ENCODE measurements around the gene MAP3K19. TPM values are rescaled to one million over a fixed set of nuclear protein-coding genes. Genes with fewer than 3 reads are reported as not detected.

The MAP3K19 gene
- polyA plus RNA-seq, 1 donor (not counting 4 experiments of a cell fraction or from before 2014, with no cell fraction given), result not detected

DNA sequence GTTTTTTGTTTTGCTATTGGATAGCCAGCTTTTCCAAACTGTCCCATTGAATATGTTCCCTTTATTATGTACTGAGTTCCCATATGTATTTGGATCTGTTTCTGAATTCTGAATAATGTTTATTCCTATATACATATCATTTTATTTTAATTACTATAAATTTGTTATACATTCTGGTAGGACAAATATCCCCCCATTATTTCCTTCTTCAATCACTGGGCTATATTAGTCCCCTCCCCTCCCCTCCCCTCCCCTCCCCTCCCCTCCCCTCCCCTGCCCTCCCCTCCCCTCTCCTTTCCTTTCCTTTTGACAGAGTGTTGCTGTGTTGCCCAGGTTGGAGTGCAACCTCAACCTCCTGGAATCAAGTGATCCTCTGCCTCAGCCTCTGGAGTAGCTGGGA lies 31.2 kb upstream of the MAP3K19 start:
- no peak for DNase-seq (ENCODE audit: low read depth, low spot score)

DNA sequence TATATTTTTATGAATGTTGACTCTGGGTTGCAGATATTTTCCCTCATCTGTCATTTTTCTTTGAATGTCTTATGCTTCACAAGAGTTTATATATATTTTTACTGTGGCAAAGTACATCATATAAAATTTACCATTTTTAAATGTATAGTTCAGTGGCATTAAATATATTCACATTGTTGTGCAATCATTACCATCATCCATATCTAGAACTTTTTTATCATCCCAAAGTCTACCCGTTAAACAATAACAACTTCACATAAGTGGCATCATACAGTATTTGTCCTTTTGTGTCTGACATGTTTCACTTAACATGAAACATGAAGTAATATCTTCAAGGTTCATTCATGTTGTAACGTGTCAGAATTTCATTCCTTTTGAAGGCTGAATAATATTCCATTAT lies 29.3 kb upstream of the MAP3K19 start:
- peaks cover 2% of the 10 kb centered on the region for H4K20me1 ChIP-seq (ENCODE audit: control insufficient read depth, extremely low read depth, insufficient read depth, low read length)
- H3K9me3 ChIP-seq (ENCODE audit: control insufficient read depth, low read depth, low read length), result peaks cover 5% of the 10 kb centered on the region
- no peak overlapping the region for H3K4me2 ChIP-seq (ENCODE audit: control insufficient read depth, extremely low read depth, insufficient read depth, low read depth, low read length)
- H3K36me3 ChIP-seq (ENCODE audit: control insufficient read depth in 2 of 2, extremely low read depth in 1 of 2, insufficient read depth in 2 of 2, low read length in 2 of 2), result peaks cover 3 to 7% of the 10 kb centered on the region in 2 experiments
- H3K27me3 ChIP-seq (ENCODE audit: control insufficient read depth, extremely low read depth, insufficient read depth, low read length), result no peaks in the 10 kb centered on the region
- no peaks in the 10 kb centered on the region for H3K9me1 ChIP-seq (ENCODE audit: control insufficient read depth, extremely low read depth, insufficient read depth, low read length)
- dilution Hi-C loops (cut with MboI; ENCODE audit: extremely low pct_ligation_motif_present, low sequenced_read_pairs), result no loop called here
- H3K4me3 ChIP-seq (ENCODE audit: control insufficient read depth in 2 of 3, extremely low read depth in 1 of 3, insufficient read depth in 2 of 3, low read depth in 1 of 3, low read length in 3 of 3), result no peak overlapping the region
- FAIRE-seq, result no peak
- TF ChIP-seq EZH2 (IDR thresholded peaks at IDR 0.05; ENCODE audit: low read length), result no peak
- TF ChIP-seq, protein P1, sequence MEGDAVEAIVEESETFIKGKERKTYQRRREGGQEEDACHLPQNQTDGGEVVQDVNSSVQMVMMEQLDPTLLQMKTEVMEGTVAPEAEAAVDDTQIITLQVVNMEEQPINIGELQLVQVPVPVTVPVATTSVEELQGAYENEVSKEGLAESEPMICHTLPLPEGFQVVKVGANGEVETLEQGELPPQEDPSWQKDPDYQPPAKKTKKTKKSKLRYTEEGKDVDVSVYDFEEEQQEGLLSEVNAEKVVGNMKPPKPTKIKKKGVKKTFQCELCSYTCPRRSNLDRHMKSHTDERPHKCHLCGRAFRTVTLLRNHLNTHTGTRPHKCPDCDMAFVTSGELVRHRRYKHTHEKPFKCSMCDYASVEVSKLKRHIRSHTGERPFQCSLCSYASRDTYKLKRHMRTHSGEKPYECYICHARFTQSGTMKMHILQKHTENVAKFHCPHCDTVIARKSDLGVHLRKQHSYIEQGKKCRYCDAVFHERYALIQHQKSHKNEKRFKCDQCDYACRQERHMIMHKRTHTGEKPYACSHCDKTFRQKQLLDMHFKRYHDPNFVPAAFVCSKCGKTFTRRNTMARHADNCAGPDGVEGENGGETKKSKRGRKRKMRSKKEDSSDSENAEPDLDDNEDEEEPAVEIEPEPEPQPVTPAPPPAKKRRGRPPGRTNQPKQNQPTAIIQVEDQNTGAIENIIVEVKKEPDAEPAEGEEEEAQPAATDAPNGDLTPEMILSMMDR (optimal IDR thresholded peaks at IDR 0.05 in 1 of 3, IDR thresholded peaks at IDR 0.05 in 1 of 3, conservative IDR thresholded peaks at IDR 0.05 in 1 of 3; ENCODE audit: extremely low read depth in 1 of 3, insufficient read depth in 2 of 3, low read length in 3 of 3), result no peak
- no peak overlapping the region for H2AFZ ChIP-seq (ENCODE audit: control insufficient read depth, low read length)
- H3K27ac ChIP-seq (ENCODE audit: control insufficient read depth, insufficient read depth, low read length), result no peak overlapping the region
- H3K9ac ChIP-seq (ENCODE audit: control insufficient read depth, extremely low read depth, insufficient read depth, low read length), result no peak overlapping the region
- H3K79me2 ChIP-seq (ENCODE audit: control insufficient read depth, insufficient read depth, low read length), result peaks cover 65% of the 10 kb centered on the region
- H3K4me1 ChIP-seq (ENCODE audit: control insufficient read depth, extremely low read depth, insufficient read depth, low read length), result no peaks in the 10 kb centered on the region
- DNase-seq (ENCODE audit: low read depth, low spot score), result no peak

More for the DNA sequence above, 31.2 kb upstream of the MAP3K19 start:
- Histone ChIP-seq H3K4me1 (ENCODE audit: control insufficient read depth, extremely low read depth, insufficient read depth, low read length) (no peaks in the 10 kb centered on the region), H3K27me3 (ENCODE audit: control insufficient read depth, extremely low read depth, insufficient read depth, low read length) (no peaks in the 10 kb centered on the region), H2AFZ (ENCODE audit: control insufficient read depth, low read length) (no peak overlapping the region), H3K9me1 (ENCODE audit: control insufficient read depth, extremely low read depth, insufficient read depth, low read length) (no peaks in the 10 kb centered on the region), H3K4me2 (ENCODE audit: control insufficient read depth, extremely low read depth, insufficient read depth, low read depth, low read length) (no peak overlapping the region), H3K27ac (ENCODE audit: control insufficient read depth, insufficient read depth, low read length) (no peak overlapping the region), H3K36me3 (ENCODE audit: control insufficient read depth in 2 of 2, extremely low read depth in 1 of 2, insufficient read depth in 2 of 2, low read length in 2 of 2) (peaks cover 3 to 7% of the 10 kb centered on the region in 2 experiments), H3K9ac (ENCODE audit: control insufficient read depth, extremely low read depth, insufficient read depth, low read length) (no peak overlapping the region), H3K9me3 (ENCODE audit: control insufficient read depth, low read depth, low read length) (no peaks in the 10 kb centered on the region), H3K4me3 (ENCODE audit: control insufficient read depth in 2 of 3, extremely low read depth in 1 of 3, insufficient read depth in 2 of 3, low read depth in 1 of 3, low read length in 3 of 3) (no peak overlapping the region), H4K20me1 (ENCODE audit: control insufficient read depth, extremely low read depth, insufficient read depth, low read length) (peaks cover 2% of the 10 kb centered on the region), H3K79me2 (ENCODE audit: control insufficient read depth, insufficient read depth, low read length) (peaks cover 61% of the 10 kb centered on the region)
- dilution Hi-C loops (cut with MboI; ENCODE audit: extremely low pct_ligation_motif_present, low sequenced_read_pairs), result no loop called here
- FAIRE-seq, result no peak
- no peak for TF ChIP-seq EZH2 (IDR thresholded peaks at IDR 0.05; ENCODE audit: low read length)

DNA sequence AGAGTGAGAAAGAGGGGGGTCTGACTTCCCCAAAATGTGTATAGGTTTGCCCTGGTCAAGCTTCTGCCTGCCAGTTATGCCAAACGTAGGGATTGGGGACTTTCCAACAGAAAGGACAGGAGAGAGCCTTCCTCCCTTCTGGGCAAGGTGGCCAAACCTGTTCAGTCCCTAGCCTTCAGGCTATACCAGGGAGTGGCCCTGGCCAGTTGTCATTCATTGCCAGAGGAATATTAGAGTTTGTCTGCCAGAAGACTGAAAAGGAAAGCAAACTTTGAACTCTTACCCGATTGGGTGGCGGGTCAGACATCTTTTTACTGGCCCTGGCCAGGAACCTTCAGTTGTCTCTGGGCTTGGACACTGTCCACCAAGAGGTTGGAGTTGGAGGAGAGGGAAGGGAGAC lies 27.0 kb upstream of the MAP3K19 start:
- dilution Hi-C loops (cut with MboI; ENCODE audit: extremely low pct_ligation_motif_present, low sequenced_read_pairs), result no loop called here
- Histone ChIP-seq H2AFZ (ENCODE audit: control insufficient read depth, low read length) (no peak overlapping the region), H3K27ac (ENCODE audit: control insufficient read depth, insufficient read depth, low read length) (no peak overlapping the region), H3K9me1 (ENCODE audit: control insufficient read depth, extremely low read depth, insufficient read depth, low read length) (no peaks in the 10 kb centered on the region), H3K79me2 (ENCODE audit: control insufficient read depth, insufficient read depth, low read length) (peaks cover 70% of the 10 kb centered on the region), H3K36me3 (ENCODE audit: control insufficient read depth in 2 of 2, extremely low read depth in 1 of 2, insufficient read depth in 2 of 2, low read length in 2 of 2) (peaks cover 4 to 7% of the 10 kb centered on the region in 2 experiments), H4K20me1 (ENCODE audit: control insufficient read depth, extremely low read depth, insufficient read depth, low read length) (no peaks in the 10 kb centered on the region), H3K4me3 (ENCODE audit: control insufficient read depth in 2 of 3, extremely low read depth in 1 of 3, insufficient read depth in 2 of 3, low read depth in 1 of 3, low read length in 3 of 3) (no peak overlapping the region), H3K27me3 (ENCODE audit: control insufficient read depth, extremely low read depth, insufficient read depth, low read length) (no peaks in the 10 kb centered on the region), H3K4me2 (ENCODE audit: control insufficient read depth, extremely low read depth, insufficient read depth, low read depth, low read length) (no peak overlapping the region), H3K4me1 (ENCODE audit: control insufficient read depth, extremely low read depth, insufficient read depth, low read length) (no peaks in the 10 kb centered on the region), H3K9ac (ENCODE audit: control insufficient read depth, extremely low read depth, insufficient read depth, low read length) (no peak overlapping the region), H3K9me3 (ENCODE audit: control insufficient read depth, low read depth, low read length) (peaks cover 8% of the 10 kb centered on the region)
- TF ChIP-seq, protein P1 (optimal IDR thresholded peaks at IDR 0.05 in 1 of 3, IDR thresholded peaks at IDR 0.05 in 1 of 3, conservative IDR thresholded peaks at IDR 0.05 in 1 of 3; ENCODE audit: extremely low read depth in 1 of 3, insufficient read depth in 2 of 3, low read length in 3 of 3), result no peak
- TF ChIP-seq EZH2 (IDR thresholded peaks at IDR 0.05; ENCODE audit: low read length), result no peak
- FAIRE-seq (no peak), DNase-seq (ENCODE audit: low read depth, low spot score) (no peak)
